ENCODE results near the gene RANBP17. TPM values are rescaled to one million over a fixed set of nuclear protein-coding genes. Genes with fewer than 3 reads are reported as not detected.

RANBP17 gene
- total RNA-seq, 2 experiments from 2014 or later = not detected

DNA sequence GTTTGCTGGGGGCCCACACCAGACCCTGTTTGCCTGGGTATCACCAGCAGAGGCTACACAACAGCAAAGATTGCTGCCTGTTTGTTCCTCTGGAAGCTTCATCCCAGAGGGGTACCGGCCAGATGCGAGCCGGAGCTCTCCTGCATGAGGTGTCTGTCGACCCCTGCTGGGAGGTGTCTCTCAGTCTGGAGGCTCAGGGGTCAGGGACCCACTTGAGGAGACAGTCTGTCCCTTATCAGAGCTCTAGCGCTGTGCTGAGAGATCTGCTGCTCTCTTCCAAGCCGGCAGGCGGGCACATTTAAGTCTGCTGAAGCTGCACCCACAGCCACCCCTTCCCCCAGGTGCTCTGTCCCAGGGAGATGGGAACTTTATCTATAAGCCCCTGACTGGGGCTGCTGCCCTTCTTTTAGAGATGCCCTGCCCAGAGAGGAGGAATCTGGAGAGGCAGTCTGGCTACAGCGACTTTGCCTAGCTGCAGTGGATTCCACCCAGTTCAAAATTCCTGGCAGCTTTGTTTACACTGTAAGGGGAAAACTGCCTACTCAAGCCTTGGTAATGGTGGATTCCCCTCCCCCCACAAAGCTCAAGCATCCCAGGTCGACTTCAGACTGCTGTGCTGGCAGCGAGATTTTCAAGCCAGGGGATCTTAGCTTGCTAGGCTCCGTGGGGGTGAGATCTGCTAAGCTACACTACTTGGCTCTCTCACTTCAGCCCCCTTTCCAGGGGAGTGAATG is 241.2 kb downstream of the RANBP17 start:
- CTCF ChIA-PET = no interaction called here
- H3K9me3 ChIP-seq (ENCODE audit: control insufficient read depth in 1 of 2, insufficient read depth in 1 of 2, low read length in 2 of 2) = peaks cover 0 to 11% of the 10 kb centered on the region in 2 experiments
- no peaks in the 10 kb centered on the region for H3K27me3 Mint-ChIP-seq
- no peaks in the 10 kb centered on the region for H3K36me3 ChIP-seq (ENCODE audit: insufficient read depth, low read length)
- H3K4me3 Mint-ChIP-seq = no peak overlapping the region
- DNase-seq (no peak), ATAC-seq (ENCODE audit: poor library complexity) (no peak)
- no peaks in the 10 kb centered on the region for H3K36me3 Mint-ChIP-seq (ENCODE audit: low read depth)
- no peak overlapping the region for H3K27ac ChIP-seq (ENCODE audit: low read depth in 1 of 2, low read length in 2 of 2)
- peaks cover 4% of the 10 kb centered on the region for H3K9me3 Mint-ChIP-seq
- no peaks in the 10 kb centered on the region for H3K4me1 Mint-ChIP-seq (ENCODE audit: low read depth)
- no peaks in the 10 kb centered on the region for H3K27me3 ChIP-seq (ENCODE audit: control insufficient read depth in 1 of 2, insufficient read depth in 2 of 2, low read length in 2 of 2)
- no peak overlapping the region for H3K27ac Mint-ChIP-seq
- no peak overlapping the region for H3K4me3 ChIP-seq (ENCODE audit: low read length)
- no peaks in the 10 kb centered on the region for H3K4me1 ChIP-seq (ENCODE audit: insufficient read depth, low read length)
- POLR2A ChIA-PET = no interaction called here
- no peak for TF ChIP-seq CTCF (IDR thresholded peaks at IDR 0.05)
- intact Hi-C loops (cut with DNase I, micrococcal nuclease) = no loop called here

GRCh38 chr5:171107669-171108068 is 245.9 kb downstream of the RANBP17 start:
- H3K36me3 Mint-ChIP-seq (ENCODE audit: low read depth) = no peaks in the 10 kb centered on the region
- no peaks in the 10 kb centered on the region for H3K27me3 Mint-ChIP-seq
- no peaks in the 10 kb centered on the region for H3K4me1 ChIP-seq (ENCODE audit: insufficient read depth, low read length)
- H3K4me3 ChIP-seq (ENCODE audit: low read length) = no peak overlapping the region
- H3K27me3 ChIP-seq (ENCODE audit: control insufficient read depth in 1 of 2, insufficient read depth in 2 of 2, low read length in 2 of 2) = no peaks in the 10 kb centered on the region
- H3K9me3 Mint-ChIP-seq = peaks cover 4% of the 10 kb centered on the region
- H3K27ac Mint-ChIP-seq = no peak overlapping the region
- no peak for TF ChIP-seq CTCF (IDR thresholded peaks at IDR 0.05)
- peaks cover 0 to 11% of the 10 kb centered on the region in 2 experiments for H3K9me3 ChIP-seq (ENCODE audit: control insufficient read depth in 1 of 2, insufficient read depth in 1 of 2, low read length in 2 of 2)
- no peaks in the 10 kb centered on the region for H3K36me3 ChIP-seq (ENCODE audit: insufficient read depth, low read length)
- no peak for ATAC-seq (ENCODE audit: poor library complexity)
- ChIA-PET POLR2A (no interaction called here), CTCF (no interaction called here)
- no peak for DNase-seq
- intact Hi-C loops (cut with DNase I, micrococcal nuclease) = no loop called here
- H3K27ac ChIP-seq (ENCODE audit: low read depth in 1 of 2, low read length in 2 of 2) = no peak overlapping the region
- H3K4me3 Mint-ChIP-seq = no peak overlapping the region
- no peaks in the 10 kb centered on the region for H3K4me1 Mint-ChIP-seq (ENCODE audit: low read depth)

DNA sequence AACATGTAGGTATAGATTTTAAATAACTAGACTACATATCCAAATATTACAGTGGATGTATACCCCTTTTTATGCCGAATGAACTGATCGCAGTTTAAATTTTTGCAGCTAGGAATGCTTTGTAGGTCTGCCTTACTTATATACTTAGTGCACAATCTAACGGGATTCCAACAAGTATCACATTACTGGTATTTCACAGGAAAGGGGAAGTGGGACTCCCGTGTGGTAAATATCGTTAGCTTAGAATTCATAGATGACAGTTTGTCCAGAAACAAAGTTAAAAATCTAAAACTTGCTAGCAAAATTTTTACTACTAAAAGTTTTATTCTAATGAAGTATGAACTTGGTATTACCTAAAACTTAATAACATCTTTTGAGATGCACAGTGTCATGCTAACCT is 253.7 kb downstream of the RANBP17 start:
- peaks cover 15% of the 10 kb centered on the region for H3K9me3 Mint-ChIP-seq
- H3K27me3 Mint-ChIP-seq = no peaks in the 10 kb centered on the region
- no peaks in the 10 kb centered on the region for H3K36me3 Mint-ChIP-seq (ENCODE audit: low read depth)
- Histone ChIP-seq H3K9me3 (ENCODE audit: control insufficient read depth in 1 of 2, insufficient read depth in 1 of 2, low read length in 2 of 2) (peaks cover 5 to 6% of the 10 kb centered on the region in 2 experiments), H3K27ac (ENCODE audit: low read depth in 1 of 2, low read length in 2 of 2) (no peak overlapping the region), H3K4me1 (ENCODE audit: insufficient read depth, low read length) (no peaks in the 10 kb centered on the region), H3K36me3 (ENCODE audit: insufficient read depth, low read length) (no peaks in the 10 kb centered on the region), H3K4me3 (ENCODE audit: low read length) (no peak overlapping the region), H3K27me3 (ENCODE audit: control insufficient read depth in 1 of 2, insufficient read depth in 2 of 2, low read length in 2 of 2) (no peaks in the 10 kb centered on the region)
- no peaks in the 10 kb centered on the region for H3K4me1 Mint-ChIP-seq (ENCODE audit: low read depth)
- CTCF ChIA-PET = no interaction called here
- no peak for ATAC-seq (ENCODE audit: poor library complexity)
- intact Hi-C loops (cut with DNase I, micrococcal nuclease) = no loop called here
- no peak overlapping the region for H3K27ac Mint-ChIP-seq
- no peak for TF ChIP-seq CTCF (IDR thresholded peaks at IDR 0.05)
- no peak for DNase-seq
- POLR2A ChIA-PET = no interaction called here
- no peak overlapping the region for H3K4me3 Mint-ChIP-seq

All from CD4-positive, alpha-beta T cell (primary cell).